Mesenchymal stem cell (in vitro differentiated cells and primary cell): ENCODE results near the gene RAE1.

Experiments
- DNase-seq: peaks from one replicate; pipeline ENCODE4 v3.0.0-alpha.2; 2013
- H2AFZ ChIP-seq: one replicate; pipeline ENCODE4 v1.6.1; 2013; ENCODE audit warnings: low read depth, mild to moderate bottlenecking, control low read depth, inconsistent platforms, low read length, moderate library complexity
- H2AK5ac ChIP-seq: 2 replicates; pipeline ENCODE4 v1.6.1; 2013; ENCODE audit warnings: low read length, moderate library complexity, mild to moderate bottlenecking, inconsistent platforms; ENCODE audit not compliant: severe bottlenecking
- H2BK120ac ChIP-seq: one replicate; pipeline ENCODE4 v1.6.1; 2013; ENCODE audit warnings: low read depth, mild to moderate bottlenecking, inconsistent platforms, low read length, moderate library complexity
- H2BK12ac ChIP-seq, 2 experiments: one replicate each; pipeline ENCODE4 v1.6.1; 2013; ENCODE audit warnings: inconsistent platforms in 2 of 2, low read length in 2 of 2, mild to moderate bottlenecking in 2 of 2, moderate library complexity in 2 of 2, control low read depth in 1 of 2
- H2BK15ac ChIP-seq: one replicate; pipeline ENCODE4 v1.6.1; 2013; ENCODE audit warnings: mild to moderate bottlenecking, low read depth, inconsistent platforms; ENCODE audit not compliant: poor library complexity, severe bottlenecking
- H2BK5ac ChIP-seq: 2 replicates; pipeline ENCODE4 v1.6.1; 2013; ENCODE audit warnings: low read depth, mild to moderate bottlenecking, low read length, control low read depth, inconsistent platforms; ENCODE audit not compliant: poor library complexity, severe bottlenecking
- H3K14ac ChIP-seq, 2 experiments: one replicate each; pipeline ENCODE4 v1.6.1; 2013; ENCODE audit warnings: inconsistent platforms in 2 of 2, low read length in 2 of 2, control low read depth in 1 of 2, mild to moderate bottlenecking in 1 of 2, moderate library complexity in 1 of 2
- H3K18ac ChIP-seq, 2 experiments: one replicate each; pipeline ENCODE4 v1.6.1; 2013; ENCODE audit warnings: inconsistent platforms in 2 of 2, low read length in 2 of 2, control low read depth in 1 of 2, low read depth in 1 of 2, mild to moderate bottlenecking in 1 of 2
- H3K23ac ChIP-seq, 2 experiments: one replicate each; pipeline ENCODE4 v1.6.1; 2013; ENCODE audit warnings: inconsistent platforms in 2 of 2, low read length in 2 of 2, mild to moderate bottlenecking in 2 of 2, moderate library complexity in 2 of 2, control low read depth in 1 of 2
- H3K27ac ChIP-seq: 2 replicates; pipeline ENCODE4 v1.5.1; 2013; ENCODE audit warnings: mild to moderate bottlenecking, moderate library complexity, low read length, control low read depth, inconsistent platforms; ENCODE audit not compliant: poor library complexity, severe bottlenecking
- H3K27me3 ChIP-seq, 2 experiments: 2 replicates each; pipeline versions ENCODE4 v1.6.1 to v1.7.0; 2013; ENCODE audit warnings: low read length in 2 of 2, mild to moderate bottlenecking in 2 of 2, moderate library complexity in 2 of 2, control low read depth in 1 of 2, inconsistent platforms in 1 of 2; ENCODE audit not compliant: control insufficient read depth in 1 of 2, insufficient read depth in 1 of 2
- H3K36me3 ChIP-seq, 2 experiments: 2 replicates each; pipeline versions ENCODE4 v1.6.1 to v1.7.0; 2013; ENCODE audit warnings: low read length in 2 of 2, control low read depth in 1 of 2, inconsistent platforms in 1 of 2, low read depth in 1 of 2, mild to moderate bottlenecking in 1 of 2; ENCODE audit not compliant: insufficient read depth in 2 of 2, control insufficient read depth in 1 of 2
- H3K4ac ChIP-seq, 2 experiments: one replicate each; pipeline ENCODE4 v1.6.1; 2013; ENCODE audit warnings: inconsistent platforms in 2 of 2, low read length in 2 of 2, mild to moderate bottlenecking in 2 of 2, moderate library complexity in 2 of 2, control low read depth in 1 of 2, low read depth in 1 of 2
- H3K4me1 ChIP-seq: 2 replicates; pipeline ENCODE4 v1.6.1; 2013; ENCODE audit warnings: low read depth, low read length, control low read depth; ENCODE audit not compliant: control insufficient read depth, insufficient read depth
- H3K4me2 ChIP-seq: 2 replicates; pipeline ENCODE4 v1.6.1; 2013; ENCODE audit warnings: low read length, mild to moderate bottlenecking, inconsistent platforms; ENCODE audit not compliant: poor library complexity, severe bottlenecking
- H3K4me3 ChIP-seq, 2 experiments: 2 replicates each; pipeline versions ENCODE4 v1.5.1 to v1.7.0; 2013; ENCODE audit warnings: low read length in 2 of 2, mild to moderate bottlenecking in 2 of 2, control low read depth in 1 of 2, low read depth in 1 of 2; ENCODE audit not compliant: insufficient read depth in 1 of 2
- H3K79me1 ChIP-seq: replicated peaks from 2 replicates; pipeline ENCODE4 v1.6.1; 2013; ENCODE audit warnings: mild to moderate bottlenecking, control low read depth, low read length, inconsistent platforms; ENCODE audit not compliant: poor library complexity, severe bottlenecking
- H3K9ac ChIP-seq: 2 replicates; pipeline ENCODE4 v1.7.0; 2013; ENCODE audit warnings: mild to moderate bottlenecking, low read length, moderate library complexity
- H3K9me3 ChIP-seq: 2 replicates; pipeline ENCODE4 v1.7.0; 2013; ENCODE audit warnings: mild to moderate bottlenecking, low read length; ENCODE audit not compliant: control insufficient read depth
- H4K8ac ChIP-seq: one replicate; pipeline ENCODE4 v1.6.1; 2013; ENCODE audit warnings: inconsistent platforms, mild to moderate bottlenecking, low read length, moderate library complexity
- H4K91ac ChIP-seq: one replicate; pipeline ENCODE4 v1.6.1; 2013; ENCODE audit warnings: mild to moderate bottlenecking, low read length, inconsistent platforms
- WGBS: methylation state at CpG from one replicate; pipeline ENCODE4 v1.1.7; 2013; ENCODE audit warnings: mixed read lengths; 5-methylcytosine and 5-hydroxymethylcytosine counted together

Gene RAE1

DNA sequence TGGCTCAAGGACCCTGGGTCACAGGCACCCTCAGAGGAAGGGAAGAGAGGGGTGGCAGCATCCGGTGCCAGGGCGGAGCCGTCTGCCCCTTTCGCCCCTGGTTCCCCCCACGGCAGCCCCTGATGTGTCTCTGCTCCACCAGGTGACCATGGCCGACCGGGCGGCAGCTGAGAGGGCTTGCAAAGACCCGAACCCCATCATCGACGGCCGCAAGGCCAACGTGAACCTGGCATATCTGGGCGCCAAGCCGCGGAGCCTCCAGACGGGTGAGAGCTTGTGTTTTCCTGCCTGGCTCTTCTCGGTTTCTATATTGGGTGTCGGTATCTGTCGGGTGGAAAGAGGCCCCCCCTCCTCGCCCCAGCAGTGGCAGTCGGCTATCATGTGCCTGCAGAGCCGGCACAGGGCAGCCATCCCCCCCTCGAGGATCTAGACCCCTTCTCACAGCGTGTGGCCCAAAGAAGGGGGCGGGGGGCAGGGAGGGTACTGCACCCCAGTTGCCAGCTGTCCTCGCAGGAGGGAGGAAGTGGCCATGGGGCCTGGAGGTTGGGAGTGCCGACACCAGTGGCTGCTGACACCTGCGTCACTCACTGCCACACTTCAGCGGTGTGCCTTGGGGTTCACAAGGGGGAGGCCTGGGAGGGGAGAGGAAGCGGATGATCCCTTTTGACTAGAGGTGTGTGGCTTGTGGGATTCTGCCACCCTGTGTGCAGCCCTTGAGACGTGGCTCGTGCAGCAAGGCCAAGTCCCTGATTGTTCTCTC lies 41.6 kb downstream of the RAE1 start:
- Histone ChIP-seq H3K36me3 (peaks cover 24 to 48% of the 10 kb centered on the region in 2 experiments), H2AFZ (no peak overlapping the region), H3K4me1 (peaks cover 58% of the 10 kb centered on the region), H3K4ac (no peak overlapping the region), H4K91ac (no peak overlapping the region), H3K4me2 (peak overlapping the region; percentile 80), H3K14ac (no peak overlapping the region), H2BK15ac (no peak overlapping the region), H3K4me3 (peak overlapping the region; percentile 76 to 80), H2BK12ac (no peak overlapping the region), H3K23ac (peak overlapping the region in 1 of 2 experiments; percentile 70), H2BK120ac (no peak overlapping the region), H3K18ac (no peak overlapping the region), H3K27ac (no peak overlapping the region), H2AK5ac (peak overlapping the region; percentile 68), H2BK5ac (no peak overlapping the region), H3K27me3 (no peaks in the 10 kb centered on the region), H4K8ac (no peak overlapping the region), H3K79me1 (peaks cover 23% of the 10 kb centered on the region), H3K9me3 (no peaks in the 10 kb centered on the region), H3K9ac (peak overlapping the region; percentile 72)
- WGBS = 83% methylated on average over 33 of the region's 33 CpGs
- DNase-seq = no peak

DNA sequence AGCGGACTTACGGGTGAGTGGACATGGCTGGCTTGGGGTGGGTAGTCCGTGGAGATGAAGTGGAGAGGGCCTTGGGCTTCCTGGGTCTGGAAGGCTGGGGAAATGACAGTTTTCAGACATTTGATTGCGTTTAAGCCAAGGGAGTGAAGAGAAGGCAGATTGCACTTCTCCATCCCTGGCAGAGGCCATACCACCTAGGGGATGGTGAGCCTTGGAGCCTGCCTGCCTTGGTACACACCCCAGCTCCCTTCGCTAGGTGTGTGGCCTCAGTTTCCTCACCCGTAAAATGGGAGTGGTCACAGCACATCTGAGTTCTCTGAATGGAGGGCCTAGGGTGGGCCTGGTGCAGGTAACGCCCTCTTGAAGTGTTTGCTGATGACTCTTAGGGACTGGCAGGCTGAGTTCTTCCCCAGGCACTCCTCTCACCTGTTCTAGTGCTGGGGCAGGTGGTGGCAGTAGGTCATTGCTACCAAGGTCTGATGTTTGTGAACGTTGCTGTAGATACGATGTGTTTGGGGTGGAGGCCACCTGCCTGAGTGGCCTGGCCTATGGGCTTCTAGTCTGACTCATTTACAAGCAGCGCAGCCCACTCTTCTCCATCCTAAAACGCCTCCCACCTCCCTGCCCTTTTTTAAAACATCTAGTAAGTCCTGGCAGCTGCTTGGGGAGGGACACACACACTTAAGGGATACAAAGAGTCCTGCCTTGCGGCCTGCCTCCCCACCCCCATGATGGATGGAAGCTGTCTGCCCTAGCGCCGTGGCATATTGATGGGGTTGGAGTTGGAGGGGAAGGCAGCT lies 42.5 kb downstream of the RAE1 start:
- Histone ChIP-seq H2BK15ac (no peak overlapping the region), H2BK5ac (no peak overlapping the region), H3K9ac (no peak overlapping the region), H3K4me1 (peaks cover 66% of the 10 kb centered on the region), H3K9me3 (no peaks in the 10 kb centered on the region), H3K4me2 (peak overlapping the region; percentile 80), H3K4ac (no peak overlapping the region), H3K18ac (no peak overlapping the region), H2BK12ac (no peak overlapping the region), H3K27ac (no peak overlapping the region), H3K4me3 (no peak overlapping the region), H3K23ac (no peak overlapping the region), H3K27me3 (no peaks in the 10 kb centered on the region), H4K8ac (no peak overlapping the region), H3K14ac (no peak overlapping the region), H2AK5ac (no peak overlapping the region), H3K36me3 (peaks cover 28 to 56% of the 10 kb centered on the region in 2 experiments), H3K79me1 (peaks cover 28% of the 10 kb centered on the region), H2BK120ac (no peak overlapping the region), H4K91ac (no peak overlapping the region), H2AFZ (no peak overlapping the region)
- DNase-seq = no peak
- 96% methylated on average over 14 of the region's 14 CpGs for WGBS

DNA sequence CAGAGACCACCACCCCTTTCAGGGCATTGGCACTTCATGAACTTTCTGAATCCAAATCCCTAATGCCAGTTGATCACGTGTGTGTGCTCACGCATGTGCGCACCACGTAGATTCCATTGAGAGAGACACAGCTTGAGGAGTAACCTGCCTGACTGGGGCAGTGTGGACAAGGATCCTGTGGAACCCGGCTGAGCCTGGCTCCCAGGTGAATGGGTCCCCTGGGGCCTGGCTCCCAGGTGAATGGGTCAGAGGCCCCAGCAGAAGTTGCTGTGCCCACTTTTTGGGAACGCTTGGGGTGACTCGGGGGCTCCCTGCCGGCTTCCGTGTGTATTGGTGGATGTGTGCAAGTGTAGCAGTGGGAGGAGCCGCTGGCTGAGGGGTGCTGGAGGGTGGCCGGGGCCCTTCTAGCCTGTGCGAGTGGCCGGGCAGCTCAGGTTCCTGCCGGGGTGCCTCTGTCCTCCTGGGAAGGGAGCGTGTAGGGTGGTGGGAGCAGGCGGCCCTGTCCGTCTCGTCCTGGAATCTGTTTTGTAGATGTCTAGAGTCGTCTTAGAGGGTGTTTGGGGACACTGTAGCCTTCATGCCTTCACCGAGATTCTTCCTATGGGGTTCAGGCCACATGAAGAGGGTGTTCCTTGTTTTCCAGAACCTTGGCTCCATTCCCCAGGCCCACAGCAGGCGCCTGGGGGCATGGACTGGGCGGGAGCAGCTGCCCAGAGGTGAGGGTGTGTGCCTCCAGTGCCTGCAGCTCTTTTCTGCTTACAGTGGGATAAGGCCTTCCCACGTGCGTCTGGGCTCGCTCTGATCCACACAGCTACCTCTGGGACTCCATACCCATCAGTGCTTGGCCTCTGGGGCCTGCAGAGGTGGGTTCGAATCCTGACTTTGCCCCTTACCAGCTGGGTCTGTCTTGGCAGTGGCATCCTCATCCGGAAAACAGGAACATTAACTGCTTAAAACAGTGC lies 43.3 kb downstream of the RAE1 start:
- no peak overlapping the region for H3K4me2 ChIP-seq
- no peak overlapping the region for H3K14ac ChIP-seq
- peaks cover 73% of the 10 kb centered on the region for H3K4me1 ChIP-seq

More for the DNA sequence above, 43.3 kb downstream of the RAE1 start:
- Histone ChIP-seq H2BK12ac (no peak overlapping the region), H2BK15ac (no peak overlapping the region), H3K23ac (no peak overlapping the region), H3K9me3 (no peaks in the 10 kb centered on the region), H3K27ac (no peak overlapping the region), H4K8ac (no peak overlapping the region), H3K4ac (no peak overlapping the region), H3K36me3 (peaks cover 28 to 64% of the 10 kb centered on the region in 2 experiments), H3K27me3 (no peaks in the 10 kb centered on the region), H2BK5ac (no peak overlapping the region), H3K18ac (no peak overlapping the region), H2BK120ac (no peak overlapping the region), H3K4me3 (no peak overlapping the region), H4K91ac (no peak overlapping the region), H2AFZ (no peak overlapping the region), H3K79me1 (peaks cover 28% of the 10 kb centered on the region), H3K9ac (peak overlapping the region; percentile 88), H2AK5ac (no peak overlapping the region)
- WGBS = 88% methylated on average over 27 of the region's 27 CpGs
- no peak for DNase-seq
